ENCODE measurements around the gene NCAPD2.

The NCAPD2 gene

GRCh38 chr12:6534945-6535696 lies 41.2 kb downstream of the NCAPD2 start:
- peak; percentile 30 for DNase-seq

DNA sequence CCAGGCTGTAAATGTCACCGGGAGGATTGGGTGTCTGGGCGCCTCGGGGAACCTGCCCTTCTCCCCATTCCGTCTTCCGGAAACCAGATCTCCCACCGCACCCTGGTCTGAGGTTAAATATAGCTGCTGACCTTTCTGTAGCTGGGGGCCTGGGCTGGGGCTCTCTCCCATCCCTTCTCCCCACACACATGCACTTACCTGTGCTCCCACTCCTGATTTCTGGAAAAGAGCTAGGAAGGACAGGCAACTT lies 41.7 kb downstream of the NCAPD2 start:
- no peak for DNase-seq

DNA sequence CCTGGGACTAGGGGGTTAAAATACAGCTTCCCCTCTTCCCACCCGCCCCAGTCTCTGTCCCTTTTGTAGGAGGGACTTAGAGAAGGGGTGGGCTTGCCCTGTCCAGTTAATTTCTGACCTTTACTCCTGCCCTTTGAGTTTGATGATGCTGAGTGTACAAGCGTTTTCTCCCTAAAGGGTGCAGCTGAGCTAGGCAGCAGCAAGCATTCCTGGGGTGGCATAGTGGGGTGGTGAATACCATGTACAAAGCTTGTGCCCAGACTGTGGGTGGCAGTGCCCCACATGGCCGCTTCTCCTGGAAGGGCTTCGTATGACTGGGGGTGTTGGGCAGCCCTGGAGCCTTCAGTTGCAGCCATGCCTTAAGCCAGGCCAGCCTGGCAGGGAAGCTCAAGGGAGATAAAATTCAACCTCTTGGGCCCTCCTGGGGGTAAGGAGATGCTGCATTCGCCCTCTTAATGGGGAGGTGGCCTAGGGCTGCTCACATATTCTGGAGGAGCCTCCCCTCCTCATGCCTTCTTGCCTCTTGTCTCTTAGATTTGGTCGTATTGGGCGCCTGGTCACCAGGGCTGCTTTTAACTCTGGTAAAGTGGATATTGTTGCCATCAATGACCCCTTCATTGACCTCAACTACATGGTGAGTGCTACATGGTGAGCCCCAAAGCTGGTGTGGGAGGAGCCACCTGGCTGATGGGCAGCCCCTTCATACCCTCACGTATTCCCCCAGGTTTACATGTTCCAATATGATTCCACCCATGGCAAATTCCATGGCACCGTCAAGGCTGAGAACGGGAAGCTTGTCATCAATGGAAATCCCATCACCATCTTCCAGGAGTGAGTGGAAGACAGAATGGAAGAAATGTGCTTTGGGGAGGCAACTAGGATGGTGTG lies 42.3 kb downstream of the NCAPD2 start:
- DNase-seq, result no peak

GRCh38 chr12:6536894-6537579 lies 43.1 kb downstream of the NCAPD2 start:
- no peak for DNase-seq

DNA sequence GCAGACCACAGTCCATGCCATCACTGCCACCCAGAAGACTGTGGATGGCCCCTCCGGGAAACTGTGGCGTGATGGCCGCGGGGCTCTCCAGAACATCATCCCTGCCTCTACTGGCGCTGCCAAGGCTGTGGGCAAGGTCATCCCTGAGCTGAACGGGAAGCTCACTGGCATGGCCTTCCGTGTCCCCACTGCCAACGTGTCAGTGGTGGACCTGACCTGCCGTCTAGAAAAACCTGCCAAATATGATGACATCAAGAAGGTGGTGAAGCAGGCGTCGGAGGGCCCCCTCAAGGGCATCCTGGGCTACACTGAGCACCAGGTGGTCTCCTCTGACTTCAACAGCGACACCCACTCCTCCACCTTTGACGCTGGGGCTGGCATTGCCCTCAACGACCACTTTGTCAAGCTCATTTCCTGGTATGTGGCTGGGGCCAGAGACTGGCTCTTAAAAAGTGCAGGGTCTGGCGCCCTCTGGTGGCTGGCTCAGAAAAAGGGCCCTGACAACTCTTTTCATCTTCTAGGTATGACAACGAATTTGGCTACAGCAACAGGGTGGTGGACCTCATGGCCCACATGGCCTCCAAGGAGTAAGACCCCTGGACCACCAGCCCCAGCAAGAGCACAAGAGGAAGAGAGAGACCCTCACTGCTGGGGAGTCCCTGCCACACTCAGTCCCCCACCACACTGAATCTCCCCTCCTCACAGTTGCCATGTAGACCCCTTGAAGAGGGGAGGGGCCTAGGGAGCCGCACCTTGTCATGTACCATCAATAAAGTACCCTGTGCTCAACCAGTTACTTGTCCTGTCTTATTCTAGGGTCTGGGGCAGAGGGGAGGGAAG lies 43.9 kb downstream of the NCAPD2 start:
- DNase-seq, result peak; percentile 47

- no peak for DNase-seq
Observed at GRCh38 chr12:6538420-6539313, 44.8 kb downstream of the NCAPD2 start.

GRCh38 chr12:6539314-6539682 lies 45.4 kb downstream of the NCAPD2 start:
- DNase-seq, result no peak

GRCh38 chr12:6539707-6540134 lies 45.8 kb downstream of the NCAPD2 start:
- no peak for DNase-seq

DNA sequence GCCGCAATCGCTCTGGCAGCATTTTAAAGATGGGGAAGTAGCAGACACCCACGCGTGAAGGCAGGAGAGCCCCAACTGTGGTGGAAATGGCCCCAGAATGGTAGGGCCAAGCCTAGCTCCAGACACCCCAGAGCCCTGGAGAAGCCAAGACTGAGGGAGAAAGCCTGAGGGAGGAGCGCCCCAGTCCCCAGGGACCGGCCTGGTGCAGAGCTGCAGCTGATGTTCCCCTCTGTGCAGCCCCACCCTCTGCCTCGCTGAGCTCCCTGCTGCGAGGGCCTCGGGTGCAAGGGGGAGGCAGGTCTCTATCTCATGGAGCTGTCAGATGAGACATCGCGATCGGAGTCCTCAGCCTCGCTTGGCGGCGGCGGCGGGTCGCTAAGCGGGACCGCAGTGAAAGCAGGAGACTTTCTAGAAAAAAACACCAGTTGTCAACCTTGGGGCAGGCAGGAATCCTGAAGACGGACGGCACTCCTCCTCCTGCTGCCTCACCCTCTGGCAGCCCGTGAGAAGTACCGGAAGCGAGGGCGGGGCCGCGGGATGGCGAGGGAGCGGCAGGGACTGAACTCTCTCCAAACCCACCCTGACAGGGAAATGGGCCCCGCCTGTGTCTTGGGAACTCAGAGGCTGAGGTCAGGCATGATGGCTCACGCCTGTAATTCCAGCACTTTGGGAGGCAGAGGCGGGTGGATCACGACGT lies 46.4 kb downstream of the NCAPD2 start:
- DNase-seq, result peak; percentile 89

GRCh38 chr12:6541371-6542165 lies 47.7 kb downstream of the NCAPD2 start:
- no peak for DNase-seq

DNA sequence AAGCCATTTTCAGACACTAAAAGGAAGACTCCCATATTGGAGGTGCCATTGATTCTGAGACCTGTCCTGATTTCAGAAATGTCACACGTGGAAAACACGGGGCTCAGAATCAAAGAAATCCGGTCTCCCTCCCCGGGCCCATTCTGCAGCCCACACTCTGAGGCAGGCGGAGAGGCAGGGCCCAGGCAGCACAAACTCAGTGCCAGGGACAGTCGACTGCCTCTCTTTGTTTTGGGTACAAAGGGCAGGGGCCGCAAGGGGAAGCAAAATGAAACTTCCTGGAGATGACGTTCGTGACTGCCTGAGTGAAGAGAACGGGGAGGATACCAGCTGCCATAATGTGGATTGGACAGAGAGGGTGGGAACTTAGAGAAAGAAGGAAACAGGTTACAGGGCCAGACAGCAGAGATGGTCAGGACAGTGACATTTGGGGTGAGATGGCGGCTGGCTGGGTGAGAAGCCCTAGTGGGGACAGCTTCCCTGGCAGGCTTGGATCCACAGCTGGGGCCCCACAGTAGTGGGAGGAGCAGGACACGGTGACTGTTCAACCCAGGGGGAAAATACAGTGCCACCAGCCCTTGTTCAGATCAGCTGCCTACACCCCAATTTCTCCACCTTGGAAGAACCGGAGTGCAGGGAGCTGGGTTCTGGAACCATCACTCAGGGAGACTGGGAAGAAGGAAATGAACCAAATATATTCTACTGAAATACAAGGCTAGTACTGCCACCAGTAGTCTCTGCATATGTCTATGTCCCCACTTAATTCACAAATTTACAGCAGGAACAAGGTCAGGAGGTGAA lies 48.5 kb downstream of the NCAPD2 start:
- no peak for DNase-seq

DNA sequence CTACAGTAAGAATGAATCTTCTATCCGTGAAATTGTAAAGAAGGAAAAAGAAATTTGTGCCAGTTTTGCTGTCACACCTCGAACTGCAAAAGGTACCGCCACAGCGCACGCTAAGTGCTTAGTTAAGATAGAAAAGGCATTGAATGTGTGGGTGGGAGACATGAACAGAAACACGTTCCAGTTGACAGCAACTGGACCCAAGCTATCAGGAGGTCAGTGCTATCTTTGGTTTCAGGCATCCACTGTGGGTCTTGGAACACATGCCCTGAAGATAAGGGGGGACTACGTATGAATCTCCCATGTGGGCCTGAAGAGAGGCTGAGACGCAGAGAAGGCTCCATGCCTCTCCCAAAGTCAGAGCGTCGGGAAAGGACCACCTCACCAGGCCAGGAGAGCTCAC lies 52.1 kb downstream of the NCAPD2 start:
- DNase-seq, result no peak

GRCh38 chr12:6547566-6547965 lies 53.7 kb downstream of the NCAPD2 start:
- no peak for DNase-seq

- peak; percentile 52 for DNase-seq
Observed at GRCh38 chr12:6547987-6548386, 54.1 kb downstream of the NCAPD2 start.

- no peak for DNase-seq
Observed at GRCh38 chr12:6548556-6548955, 54.7 kb downstream of the NCAPD2 start.

GRCh38 chr12:6548966-6549683 lies 55.2 kb downstream of the NCAPD2 start:
- peak; percentile 49 for DNase-seq

- DNase-seq, result no peak
Observed at GRCh38 chr12:6549684-6550151, 55.8 kb downstream of the NCAPD2 start.

DNA sequence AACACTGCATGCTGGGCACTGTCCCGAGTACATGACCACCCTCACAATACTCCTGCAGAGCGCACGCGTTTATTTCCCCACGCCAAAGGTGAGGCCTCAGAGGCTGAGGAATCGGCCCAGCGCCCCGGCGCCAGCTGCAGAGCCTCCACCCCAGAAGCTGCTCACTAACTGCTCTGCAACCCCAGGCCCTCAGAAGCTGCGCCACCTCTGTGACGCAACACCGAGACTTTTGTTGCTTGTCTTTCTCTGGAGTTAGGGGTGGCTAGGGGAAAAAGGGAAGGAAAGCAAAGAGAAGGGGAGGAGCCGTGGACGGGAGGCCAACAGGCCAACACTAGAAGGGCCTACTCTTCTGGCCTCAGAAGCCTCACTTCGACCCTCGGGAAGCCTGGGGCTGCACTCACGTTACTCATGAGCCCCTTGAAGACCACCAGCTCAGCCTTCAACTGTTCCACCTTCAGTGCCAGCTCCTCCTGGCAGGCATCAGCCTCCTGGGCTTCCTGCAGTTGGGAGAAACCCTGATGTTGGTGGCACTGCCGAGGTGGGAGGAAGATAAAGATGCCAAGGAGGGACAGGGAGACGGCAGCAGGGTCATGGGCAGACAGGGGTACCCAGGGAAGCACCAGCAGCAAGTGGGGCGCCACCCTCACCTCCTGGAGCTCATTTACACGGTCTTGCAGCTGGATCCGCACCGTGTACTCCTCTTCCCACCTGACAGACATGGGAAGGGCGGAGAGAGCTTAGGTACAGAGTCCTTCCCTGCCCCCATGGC lies 56.6 kb downstream of the NCAPD2 start:
- no peak for DNase-seq
